Liver (tissue), 9 donors: Measurements from ENCODE around the gene NMNAT1. TPM values are rescaled to one million over a fixed set of nuclear protein-coding genes. Genes with fewer than 3 reads are reported as not detected.

Experiments
- DNase-seq: peaks from one replicate; pipeline ENCODE4 v3.0.0-alpha.2; 2017; ENCODE audit warnings: low spot score
- H3K27ac ChIP-seq, 2 donors: one replicate each; pipeline ENCODE4 v1.7.0; 2013; ENCODE audit warnings: inconsistent platforms in 2 of 2, low read length in 2 of 2, control low read depth in 1 of 2, low read depth in 1 of 2, mild to moderate bottlenecking in 1 of 2
- H3K27me3 ChIP-seq, 4 donors: one replicate each; pipeline versions ENCODE4 v1.6.1 to v1.7.0; 2013; ENCODE audit warnings: low read length in 3 of 4, inconsistent platforms in 1 of 4, mild to moderate bottlenecking in 1 of 4, moderate library complexity in 1 of 4; ENCODE audit not compliant: control insufficient read depth in 4 of 4, insufficient read depth in 4 of 4
- H3K36me3 ChIP-seq, 4 donors: one replicate each; pipeline versions ENCODE4 v1.6.1 to v1.7.0; 2013; ENCODE audit warnings: low read length in 3 of 4, mild to moderate bottlenecking in 3 of 4, low read depth in 1 of 4, moderate library complexity in 1 of 4; ENCODE audit not compliant: control insufficient read depth in 4 of 4, insufficient read depth in 3 of 4
- H3K4me1 ChIP-seq, 4 donors: one replicate each; pipeline versions ENCODE4 v1.6.1 to v1.7.0; 2013; ENCODE audit warnings: low read length in 3 of 4, mild to moderate bottlenecking in 3 of 4, moderate library complexity in 1 of 4; ENCODE audit not compliant: control insufficient read depth in 4 of 4, insufficient read depth in 4 of 4
- H3K4me3 ChIP-seq, 3 donors: one replicate each; pipeline versions ENCODE4 v1.6.1 to v1.7.0; 2013; ENCODE audit warnings: low read length in 3 of 3, control low read depth in 1 of 3, low read depth in 1 of 3, mild to moderate bottlenecking in 1 of 3
- H3K9ac ChIP-seq, 2 donors: one replicate each; pipeline ENCODE4 v1.7.0; 2013; ENCODE audit warnings: low read length in 2 of 2, mild to moderate bottlenecking in 2 of 2, moderate library complexity in 2 of 2, control low read depth in 1 of 2, low read depth in 1 of 2
- H3K9me3 ChIP-seq, 4 donors: one replicate each; pipeline versions ENCODE4 v1.6.1 to v1.7.0; 2013; ENCODE audit warnings: low read length in 3 of 4; ENCODE audit not compliant: control insufficient read depth in 4 of 4
- FOXA1 ChIP-seq: IDR thresholded peaks from 2 replicates; pipeline ENCODE4 v1.6.1; 2016; ENCODE audit warnings: antibody characterized with exemption
- GABPA ChIP-seq, 2 donors: IDR thresholded peaks in 1 of 2; conservative IDR thresholded peaks in 1 of 2; 2 replicates each; pipeline ENCODE4 v1.6.1; 2016; ENCODE audit warnings: antibody characterized with exemption in 2 of 2, mild to moderate bottlenecking in 1 of 2, moderate library complexity in 1 of 2
- HNF4A ChIP-seq, 2 donors: conservative IDR thresholded peaks; 2 replicates each; pipeline ENCODE4 v1.6.1; 2016; ENCODE audit warnings: antibody characterized with exemption in 2 of 2, mild to moderate bottlenecking in 2 of 2
- HNF4G ChIP-seq: IDR thresholded peaks from 2 replicates; pipeline ENCODE4 v1.6.1; 2016; ENCODE audit warnings: antibody characterized with exemption
- MAX ChIP-seq: IDR thresholded peaks from 2 replicates; pipeline ENCODE4 v1.6.1; 2016; ENCODE audit warnings: antibody characterized with exemption
- NR2F2 ChIP-seq: IDR thresholded peaks from 2 replicates; pipeline ENCODE4 v1.6.1; 2016; ENCODE audit warnings: antibody characterized with exemption
- REST ChIP-seq: IDR thresholded peaks from 2 replicates; pipeline ENCODE4 v1.6.1; 2016; ENCODE audit warnings: antibody characterized with exemption, mild to moderate bottlenecking
- RXRA ChIP-seq, 2 donors: IDR thresholded peaks; 2 replicates each; pipeline ENCODE4 v1.6.1; 2017 to 2018; ENCODE audit warnings: antibody characterized with exemption in 2 of 2, mild to moderate bottlenecking in 1 of 2
- SP1 ChIP-seq: IDR thresholded peaks from 2 replicates; pipeline ENCODE4 v1.6.1; 2018; ENCODE audit warnings: antibody characterized with exemption, mild to moderate bottlenecking
- TAF1 ChIP-seq: conservative IDR thresholded peaks from 2 replicates; pipeline ENCODE4 v1.6.1; 2016; ENCODE audit warnings: antibody characterized with exemption, mild to moderate bottlenecking
- YY1 ChIP-seq: IDR thresholded peaks from 2 replicates; pipeline ENCODE4 v1.6.1; 2016; ENCODE audit warnings: antibody characterized with exemption, mild to moderate bottlenecking
- ZBTB33 ChIP-seq: IDR thresholded peaks from 2 replicates; pipeline ENCODE4 v1.6.1; 2016; ENCODE audit warnings: antibody characterized with exemption
- WGBS: extraction: QIAGEN DNeasy Blood & Tissue Kit; methylation state at CpG from one replicate; pipeline ENCODE4 v1.1.7; 2013; 5-methylcytosine and 5-hydroxymethylcytosine counted together
- polyA plus RNA-seq, 2 donors: library from polyadenylated mRNA; stranded (reverse) in 1 of 2; unstranded in 1 of 2; fragments of 200-250 nt in 1 of 2; fragments of >200 nt in 1 of 2; fragmentation: Nextera tagmentation in 1 of 2; extraction: Ambion mirVana in 1 of 2; gene quantifications; one replicate each; pipeline versions ENCODE4 v1.2.1 to v1.2.3, GENCODE V29; 2013 to 2015
- total RNA-seq, 2 donors: library from RNA; depleted of rRNA; stranded (reverse); fragments of >200 nt; gene quantifications; one replicate each; pipeline ENCODE4 v1.2.3, GENCODE V29; 2014
- TF ChIP-seq, protein P1 (sequence below): IDR thresholded peaks from 2 replicates; pipeline ENCODE4 v1.6.1; 2016; ENCODE audit warnings: antibody characterized with exemption
- TF ChIP-seq, protein P2 (sequence below): fragments of 150-350 bp; IDR thresholded peaks from 2 replicates; pipeline ENCODE4 v1.5.1; 2017; ENCODE audit warnings: improper control_type of control experiment, low read depth, low read length; ENCODE audit not compliant: missing input control
- donor health status: healthy.
- donor health status: healthy.
- donor health status: healthy.
- donor health status: healthy.
- donor health status: healthy.

NMNAT1 gene
- total and polyA plus RNA-seq, 4 donors = 5.2 to 7.4 (median 5.6) TPM

GRCh38 chr1:9960706-9961562 lies 17.7 kb downstream of the NMNAT1 start:
- DNase-seq = no peak
- Histone ChIP-seq H3K9ac (no peak overlapping the region), H3K4me3 (no peak overlapping the region), H3K4me1 (no peaks in the 10 kb centered on the region), H3K27me3 (no peaks in the 10 kb centered on the region), H3K36me3 (peaks cover 0 to 4% (median 0%) of the 10 kb centered on the region in 4 donors), H3K27ac (no peak overlapping the region), H3K9me3 (no peaks in the 10 kb centered on the region)
- 92% methylated on average over 12 of the region's 12 CpGs for WGBS
- no peak for TF ChIP-seq TAF1

- 94% methylated on average over 5 of the region's 5 CpGs for WGBS
These were observed 41.0 kb downstream of the NMNAT1 start for GRCh38 chr1:9984253-9984652.

More at GRCh38 chr1:9984253-9984652, 41.0 kb downstream of the NMNAT1 start:
- H3K27me3 ChIP-seq = no peaks in the 10 kb centered on the region
- no peak for TF ChIP-seq REST
- TF ChIP-seq, protein P1, sequence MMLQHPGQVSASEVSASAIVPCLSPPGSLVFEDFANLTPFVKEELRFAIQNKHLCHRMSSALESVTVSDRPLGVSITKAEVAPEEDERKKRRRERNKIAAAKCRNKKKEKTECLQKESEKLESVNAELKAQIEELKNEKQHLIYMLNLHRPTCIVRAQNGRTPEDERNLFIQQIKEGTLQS = no peak
- no peak for TF ChIP-seq MAX
- no peak for TF ChIP-seq FOXA1
- no peak for TF ChIP-seq ZBTB33
- TF ChIP-seq HNF4G = no peak
- TF ChIP-seq SP1 = no peak
- TF ChIP-seq HNF4A (conservative IDR thresholded peaks at IDR 0.05) = no peak
- no peak for TF ChIP-seq NR2F2
- TF ChIP-seq RXRA (IDR thresholded peaks at IDR 0.05) = no peak
- TF ChIP-seq, protein P2, sequence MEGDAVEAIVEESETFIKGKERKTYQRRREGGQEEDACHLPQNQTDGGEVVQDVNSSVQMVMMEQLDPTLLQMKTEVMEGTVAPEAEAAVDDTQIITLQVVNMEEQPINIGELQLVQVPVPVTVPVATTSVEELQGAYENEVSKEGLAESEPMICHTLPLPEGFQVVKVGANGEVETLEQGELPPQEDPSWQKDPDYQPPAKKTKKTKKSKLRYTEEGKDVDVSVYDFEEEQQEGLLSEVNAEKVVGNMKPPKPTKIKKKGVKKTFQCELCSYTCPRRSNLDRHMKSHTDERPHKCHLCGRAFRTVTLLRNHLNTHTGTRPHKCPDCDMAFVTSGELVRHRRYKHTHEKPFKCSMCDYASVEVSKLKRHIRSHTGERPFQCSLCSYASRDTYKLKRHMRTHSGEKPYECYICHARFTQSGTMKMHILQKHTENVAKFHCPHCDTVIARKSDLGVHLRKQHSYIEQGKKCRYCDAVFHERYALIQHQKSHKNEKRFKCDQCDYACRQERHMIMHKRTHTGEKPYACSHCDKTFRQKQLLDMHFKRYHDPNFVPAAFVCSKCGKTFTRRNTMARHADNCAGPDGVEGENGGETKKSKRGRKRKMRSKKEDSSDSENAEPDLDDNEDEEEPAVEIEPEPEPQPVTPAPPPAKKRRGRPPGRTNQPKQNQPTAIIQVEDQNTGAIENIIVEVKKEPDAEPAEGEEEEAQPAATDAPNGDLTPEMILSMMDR = no peak
- TF ChIP-seq TAF1 = no peak
- TF ChIP-seq GABPA (IDR thresholded peaks at IDR 0.05 in 1 of 2, conservative IDR thresholded peaks at IDR 0.05 in 1 of 2) = no peak
- no peak for TF ChIP-seq YY1
- H3K9me3 ChIP-seq = no peaks in the 10 kb centered on the region
- H3K4me3 ChIP-seq = no peak overlapping the region
- DNase-seq = no peak
- peaks cover 3 to 14% (median 9%) of the 10 kb centered on the region in 4 donors for H3K36me3 ChIP-seq
- H3K9ac ChIP-seq = no peak overlapping the region
- H3K27ac ChIP-seq = no peak overlapping the region
- no peaks in the 10 kb centered on the region for H3K4me1 ChIP-seq
